IPS-NIHi11 (cell line): ENCODE results near the gene CASD1.
A peak's percentile ranks its signal among the peaks of the same experiment; 100 is the strongest.

Experiments used
- DNase-seq: peaks from one replicate; pipeline ENCODE4 v3.0.0; 2012; ENCODE audit warnings: mixed read lengths, low spot score

The CASD1 gene

GRCh38 chr7:94580601-94581000 is 71.0 kb downstream of the CASD1 start:
- peak; percentile 27 for DNase-seq

GRCh38 chr7:94584113-94584512 is 74.5 kb downstream of the CASD1 start:
- no peak for DNase-seq

GRCh38 chr7:94588075-94588474 is 78.5 kb downstream of the CASD1 start:
- DNase-seq, result no peak

GRCh38 chr7:94590526-94591162 is 81.0 kb downstream of the CASD1 start:
- DNase-seq, result no peak

GRCh38 chr7:94591176-94591575 is 81.6 kb downstream of the CASD1 start:
- no peak for DNase-seq

- DNase-seq, result no peak
These were observed 85.3 kb downstream of the CASD1 start for GRCh38 chr7:94594882-94595281.

GRCh38 chr7:94595717-94596116 is 86.1 kb downstream of the CASD1 start:
- no peak for DNase-seq

- DNase-seq, result no peak
These were observed 90.7 kb downstream of the CASD1 start for GRCh38 chr7:94600267-94600666.

GRCh38 chr7:94602181-94602580 is 92.6 kb downstream of the CASD1 start:
- DNase-seq, result no peak

- DNase-seq, result no peak
These were observed 95.4 kb downstream of the CASD1 start for GRCh38 chr7:94605031-94605430.
